ENCODE measurements around the gene AFF1.
"Not testable (repeated sequence)": the region's sequence is repeated elsewhere in the genome, so short reads cannot be mapped to it uniquely, and the experiment has no call there.

AFF1 gene

DNA sequence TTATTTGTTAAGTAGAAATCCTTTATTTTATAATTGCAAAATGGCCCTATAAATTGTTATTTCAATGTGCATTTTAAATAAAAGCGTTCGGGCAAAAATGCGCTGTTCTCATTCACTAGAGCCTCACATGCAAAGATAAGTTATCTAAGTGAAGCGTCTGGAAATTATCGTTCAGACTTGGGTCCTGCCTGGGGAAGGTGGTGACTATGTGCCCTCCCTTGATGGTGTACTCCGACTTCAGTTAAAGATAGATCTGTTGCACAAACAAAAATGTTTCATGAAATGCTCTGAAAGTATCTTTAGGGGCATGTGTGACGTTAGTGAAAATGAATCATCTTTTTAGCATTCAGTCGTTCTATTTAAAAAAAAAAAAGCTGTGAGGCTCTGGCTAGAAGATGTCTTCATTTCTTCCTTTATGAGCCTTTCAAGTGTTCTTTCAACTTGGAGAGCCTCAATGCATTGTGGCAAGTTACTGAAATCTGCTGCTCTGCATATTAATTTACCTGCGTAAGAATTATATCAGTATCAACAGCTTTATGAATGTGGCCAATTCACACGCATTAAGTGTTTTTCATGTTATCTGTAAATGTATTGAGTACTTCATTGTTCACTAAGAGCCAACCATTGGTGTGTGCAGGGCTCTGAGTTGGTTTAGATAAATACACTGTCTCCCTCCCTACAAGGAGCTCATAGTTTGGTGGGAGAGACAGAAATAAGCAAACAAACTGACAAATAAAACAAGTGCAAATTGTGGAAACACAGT is 83.0 kb downstream of the AFF1 start:
- DNase-seq, result no peak

DNA sequence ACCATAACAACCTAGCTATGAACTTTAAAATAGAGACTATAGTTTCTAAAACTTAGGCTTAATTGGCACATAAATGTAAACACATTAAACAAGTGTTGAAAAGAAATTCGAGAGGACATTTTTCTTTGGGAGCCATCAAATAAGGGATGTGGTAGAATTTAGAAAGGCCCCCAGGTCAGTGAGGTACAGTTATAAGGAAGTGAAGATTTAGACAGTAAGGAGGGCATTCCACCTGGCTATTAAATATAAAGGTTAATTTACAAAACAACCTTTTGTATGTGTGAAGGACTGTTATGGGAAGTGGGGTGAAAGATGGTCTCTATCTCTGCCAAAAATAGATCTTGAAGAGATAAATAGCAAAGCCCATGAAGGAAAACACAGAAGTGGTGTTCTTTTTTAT is 83.9 kb downstream of the AFF1 start:
- DNase-seq, result no peak

DNA sequence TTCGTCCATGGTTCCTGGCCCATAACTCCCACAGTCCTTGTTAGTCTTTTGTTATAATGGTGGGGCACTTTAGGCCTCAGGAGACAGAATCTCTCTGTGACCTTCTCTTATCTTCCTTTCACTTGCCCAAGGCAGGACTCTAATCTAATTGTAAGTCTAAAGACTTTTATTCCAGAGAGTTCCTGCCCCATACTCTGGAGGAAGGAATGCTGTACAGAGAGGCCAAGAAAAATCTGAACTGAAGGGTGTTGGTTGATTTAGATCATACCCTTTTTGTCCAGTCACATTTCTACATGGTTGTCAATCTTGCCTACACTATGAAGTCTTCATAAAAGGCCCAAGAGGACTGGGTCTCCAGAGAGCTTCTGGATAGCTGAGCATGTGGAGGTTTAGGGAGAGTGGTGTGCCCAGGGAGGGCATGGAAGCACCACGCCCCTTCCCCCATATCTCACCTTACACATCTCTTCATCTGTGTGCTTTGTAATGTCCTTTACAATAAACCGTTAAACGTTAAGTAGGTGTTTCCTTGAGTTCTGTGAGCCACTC is 84.5 kb downstream of the AFF1 start:
- no peak for DNase-seq

DNA sequence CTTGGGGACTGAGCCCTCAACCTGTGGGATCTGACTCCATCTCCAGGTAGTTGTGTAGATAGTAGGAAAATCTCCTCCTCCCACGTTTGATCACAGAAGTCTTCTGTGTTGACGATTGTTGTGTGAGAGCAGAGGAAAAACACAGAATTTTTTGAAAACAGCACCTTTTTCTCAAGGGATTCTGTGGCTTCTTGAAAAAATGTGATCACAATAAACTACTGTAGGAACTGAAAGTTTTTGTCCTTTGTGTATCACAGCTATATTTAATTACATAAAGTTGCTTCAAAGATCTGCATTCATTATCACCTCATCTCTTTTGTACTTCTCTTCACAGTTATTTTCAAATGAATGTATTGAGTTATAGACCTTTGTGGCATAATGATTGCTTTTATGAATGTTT is 85.1 kb downstream of the AFF1 start:
- DNase-seq, result no peak

DNA sequence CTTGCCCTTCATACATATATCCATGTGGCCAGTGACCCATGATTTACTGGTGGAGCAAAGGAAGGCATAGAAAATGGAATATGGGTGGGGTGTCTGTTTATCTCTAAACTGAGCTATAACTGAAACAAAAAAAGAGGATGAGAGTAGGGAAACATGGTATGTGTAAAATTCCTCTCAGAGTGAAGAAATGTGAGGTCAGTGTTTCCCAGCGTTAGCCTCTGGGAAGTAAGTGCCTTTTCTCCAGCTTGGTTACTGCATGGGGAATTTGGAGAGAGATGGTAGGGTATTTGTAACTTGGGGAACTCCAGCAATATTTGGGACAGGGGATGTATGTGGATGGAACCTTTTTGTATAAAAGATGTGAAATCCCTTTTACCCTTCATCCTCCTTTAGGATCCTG is 89.4 kb downstream of the AFF1 start:
- DNase-seq, result no peak

DNA sequence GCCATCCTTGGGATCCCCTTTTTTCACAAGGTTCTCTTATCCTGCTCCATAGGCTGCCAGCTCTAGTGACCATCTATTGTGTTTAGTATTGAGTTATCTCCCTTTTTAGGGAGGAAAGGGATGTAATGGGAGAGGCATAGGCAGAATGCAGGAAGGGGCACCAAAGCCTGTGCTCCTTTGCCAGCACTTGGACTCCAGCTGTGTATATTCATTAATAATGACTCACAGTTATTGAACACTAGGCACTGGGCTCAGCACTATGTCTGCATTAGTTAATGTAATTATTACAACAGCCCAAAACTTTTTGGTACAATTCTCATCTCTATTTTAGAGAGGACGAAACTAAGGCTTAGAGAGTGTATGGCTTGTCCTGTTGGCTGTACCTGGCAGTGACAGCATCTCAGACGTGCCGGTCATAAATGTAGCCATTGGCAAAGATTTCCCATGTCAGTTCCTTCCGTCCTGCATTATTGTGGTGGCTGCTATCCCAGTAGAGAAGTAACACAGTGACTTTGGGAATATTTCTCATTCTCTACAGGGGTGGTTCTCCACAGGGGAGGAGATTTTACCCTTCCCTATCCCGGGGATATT is 90.3 kb downstream of the AFF1 start:
- no peak for DNase-seq

DNA sequence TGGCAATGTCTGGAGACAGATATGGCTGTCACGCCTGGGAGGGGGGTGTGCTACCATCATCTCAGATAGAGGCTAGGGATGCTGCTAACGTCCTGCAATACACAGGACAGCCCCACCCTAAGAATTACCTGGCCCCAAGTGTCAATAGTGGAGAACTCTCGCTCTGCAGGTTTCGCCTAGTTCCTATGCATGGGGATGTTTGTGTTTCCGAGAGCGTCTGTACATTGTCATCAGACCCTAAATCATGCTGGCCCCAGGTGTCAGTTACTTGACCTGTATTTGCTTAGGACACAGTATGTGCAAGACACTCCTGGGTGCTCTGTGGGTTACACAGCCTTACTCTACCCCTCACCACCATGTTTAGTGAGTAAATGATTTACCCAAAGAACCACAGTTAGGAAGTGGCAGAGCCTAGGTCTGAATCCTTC is 90.8 kb downstream of the AFF1 start:
- peak; percentile 62 for DNase-seq

DNA sequence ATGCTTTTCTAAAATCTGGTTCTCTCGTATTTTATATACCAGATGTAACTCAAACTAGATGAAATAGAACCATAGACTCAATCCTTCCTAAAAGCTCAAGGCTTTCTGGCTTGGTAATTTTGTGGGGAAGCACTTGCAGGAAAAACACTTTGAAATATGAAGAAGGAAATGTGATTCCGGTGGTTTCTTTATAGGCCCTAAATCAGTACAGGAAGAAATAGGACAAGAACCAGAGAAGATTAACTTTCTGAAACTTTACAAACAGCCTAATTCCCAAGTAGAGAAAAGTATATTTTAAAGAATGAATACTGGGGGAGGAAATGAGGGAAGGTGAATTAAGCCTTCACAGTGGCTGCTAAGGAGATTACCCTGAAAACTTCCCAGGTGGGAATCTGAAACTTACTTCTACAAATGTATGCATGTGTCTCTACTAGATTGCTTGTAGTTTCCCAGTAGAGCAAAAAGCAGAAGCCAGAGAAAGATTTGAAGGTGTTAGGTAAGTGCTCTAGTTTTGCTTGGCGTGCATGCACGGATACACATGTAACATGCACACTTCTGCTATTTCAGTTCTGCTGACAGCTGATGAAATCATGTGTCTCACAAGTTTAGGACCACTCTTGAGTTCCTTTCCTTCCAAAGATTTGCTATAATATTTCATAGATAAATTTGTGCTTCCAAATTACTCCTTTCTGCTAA is 92.1 kb downstream of the AFF1 start:
- DNase-seq, result no peak

DNA sequence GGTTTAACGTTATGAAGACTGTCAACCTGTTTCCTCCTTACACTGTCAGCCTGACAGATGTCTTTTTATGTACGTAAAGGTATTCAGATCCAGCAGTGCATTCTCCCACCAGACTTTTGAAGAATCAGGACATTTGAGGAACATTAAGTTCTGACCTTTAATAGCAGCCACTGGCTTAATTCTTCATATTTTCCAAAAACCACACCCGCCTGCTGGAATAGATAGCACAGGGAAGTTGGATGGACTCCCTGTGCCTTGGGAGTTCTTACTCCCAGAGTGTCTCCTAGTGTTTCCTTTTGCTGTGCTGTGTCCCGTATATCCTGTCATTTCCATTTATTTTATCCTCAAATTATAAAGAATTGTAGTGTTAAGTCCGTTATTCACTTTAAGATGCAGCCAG is 94.5 kb downstream of the AFF1 start:
- DNase-seq, result no peak

DNA sequence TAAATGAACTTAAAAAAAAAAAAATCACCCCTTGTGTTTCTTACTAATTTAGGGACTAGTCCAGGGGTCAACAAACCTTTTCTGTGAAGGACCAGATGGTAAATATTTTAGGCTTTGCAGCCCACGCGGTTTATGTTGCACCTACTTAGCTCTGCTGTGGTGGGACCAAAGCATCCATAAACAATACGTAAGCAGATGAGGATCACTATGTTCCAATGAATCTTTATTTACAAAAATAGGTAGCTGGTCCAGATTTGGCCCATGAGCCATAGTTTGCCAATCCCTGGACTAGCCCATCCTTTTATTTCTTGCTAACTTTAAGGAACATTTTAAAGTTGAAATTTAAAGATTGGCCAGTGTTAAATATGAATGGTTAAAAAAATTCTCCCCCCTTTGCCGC is 95.3 kb downstream of the AFF1 start:
- DNase-seq, result no peak

DNA sequence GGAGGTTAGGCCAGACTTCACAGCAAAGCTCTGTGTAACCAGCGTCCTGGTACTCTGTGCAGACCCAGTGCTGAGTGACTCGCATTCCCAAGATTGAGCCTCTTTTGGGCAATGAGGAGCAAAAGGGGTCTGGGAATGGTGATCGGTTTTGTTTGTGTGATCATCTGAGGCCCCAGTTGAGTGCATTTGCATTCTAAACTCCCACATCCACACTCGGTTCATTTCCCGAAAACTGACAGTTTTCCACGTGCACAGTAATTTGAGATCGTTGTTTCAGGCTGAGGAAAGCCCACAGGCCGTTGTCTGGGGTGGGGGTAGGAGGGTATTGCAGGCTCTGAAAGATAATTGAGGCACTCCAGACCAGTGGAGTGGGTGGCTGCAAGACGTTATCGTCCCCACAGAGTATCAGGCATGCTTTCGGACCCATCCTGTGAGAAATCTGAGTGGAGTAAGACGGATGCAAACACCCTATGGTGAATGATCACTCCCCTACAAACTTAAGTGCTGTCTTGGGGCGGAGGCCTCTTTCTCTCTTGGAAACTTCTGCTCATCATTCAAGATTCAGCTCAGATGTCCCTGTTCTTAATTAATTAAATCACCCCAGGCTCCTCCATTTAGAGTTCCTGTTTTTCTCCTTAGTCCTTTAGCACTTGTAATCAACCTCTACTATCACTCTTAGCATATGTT is 96.1 kb downstream of the AFF1 start:
- no peak for DNase-seq

DNA sequence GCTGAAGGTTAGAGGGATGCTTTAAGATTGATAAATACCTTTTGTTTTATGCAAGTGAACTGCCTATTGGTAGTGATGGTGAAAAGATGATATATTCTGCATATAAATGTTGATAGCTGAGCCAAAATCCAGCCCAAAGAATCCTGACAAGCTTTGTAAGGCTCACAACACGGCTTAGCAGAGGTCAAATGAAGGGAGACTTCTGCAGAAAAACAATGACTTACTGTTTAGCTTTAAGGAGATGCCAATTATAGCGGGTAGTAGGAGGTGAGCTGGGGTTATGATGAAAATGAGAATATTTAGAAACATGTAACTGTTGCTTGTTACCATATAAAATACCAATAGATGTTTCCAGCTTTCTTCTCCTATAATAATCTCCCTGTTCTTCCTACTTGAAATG is 97.1 kb downstream of the AFF1 start:
- no peak for DNase-seq

DNA sequence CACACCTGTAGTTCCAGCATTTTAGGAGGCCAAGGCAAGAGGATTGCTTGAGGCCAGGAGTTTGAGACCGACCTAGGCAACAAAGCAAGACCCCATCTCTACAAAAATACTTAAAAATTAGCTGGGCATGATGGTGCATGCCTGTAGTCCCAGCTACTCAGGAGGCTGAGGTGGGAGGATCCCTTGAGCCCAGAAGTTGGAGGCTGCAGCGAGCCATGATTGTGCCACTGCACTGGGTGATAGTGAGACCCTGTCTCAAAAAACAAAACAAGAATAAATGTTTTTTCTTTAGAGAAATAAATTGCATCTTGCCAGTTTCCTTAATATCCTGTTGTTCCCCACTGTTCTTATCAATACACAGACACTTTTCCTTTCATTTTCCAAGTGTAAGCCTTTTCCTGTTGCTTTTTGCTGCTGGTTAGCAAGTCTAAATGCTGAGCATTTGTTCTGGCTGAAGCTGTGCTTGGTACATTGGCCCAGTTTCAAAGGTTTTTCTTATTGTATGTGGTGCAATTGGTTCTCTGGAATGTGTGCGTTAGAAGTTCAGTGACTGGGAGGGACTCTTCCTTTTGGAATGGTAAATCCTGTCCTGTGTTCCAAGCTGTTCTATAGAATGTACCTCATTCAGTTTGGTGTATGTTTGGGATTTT is 98.2 kb downstream of the AFF1 start:
- no peak for DNase-seq

DNA sequence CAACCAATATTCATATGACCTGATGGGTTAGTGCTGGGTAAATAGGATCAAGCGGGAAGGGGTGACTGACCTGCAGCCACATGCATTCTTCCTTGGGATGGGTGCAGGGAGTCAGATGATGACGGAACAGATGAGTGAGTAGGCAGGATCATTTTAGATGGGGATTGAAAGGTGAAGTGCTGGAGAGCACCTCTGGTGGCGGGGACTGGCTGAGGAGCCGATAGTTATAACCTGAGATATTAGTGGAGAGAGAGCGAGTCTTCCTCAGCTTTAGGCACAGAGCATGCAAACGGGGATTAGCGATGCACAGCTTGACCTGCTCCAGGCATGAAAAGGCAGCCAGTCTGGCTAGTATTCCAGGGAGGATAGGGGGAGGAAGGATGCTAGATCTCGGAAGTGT is 99.1 kb downstream of the AFF1 start:
- DNase-seq, result no peak

DNA sequence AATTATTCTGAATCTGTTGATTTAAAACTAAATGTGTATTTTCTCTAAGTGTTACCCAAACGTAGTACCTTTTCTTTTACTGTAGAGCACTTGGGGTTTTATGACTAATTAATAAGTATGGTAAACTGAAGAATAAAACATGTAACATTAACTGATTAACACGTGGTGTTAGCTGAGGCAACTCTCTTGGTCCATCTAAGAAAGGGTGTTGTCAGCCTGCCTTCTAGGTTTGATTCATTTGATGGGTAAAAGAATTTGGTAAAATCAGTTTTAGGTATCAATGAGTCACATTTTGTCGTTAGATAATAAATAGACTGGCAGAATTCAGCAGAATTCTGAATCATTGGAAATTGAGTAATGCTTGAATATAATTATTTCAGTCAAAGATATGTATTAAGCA is 99.7 kb downstream of the AFF1 start:
- DNase-seq, result no peak

DNA sequence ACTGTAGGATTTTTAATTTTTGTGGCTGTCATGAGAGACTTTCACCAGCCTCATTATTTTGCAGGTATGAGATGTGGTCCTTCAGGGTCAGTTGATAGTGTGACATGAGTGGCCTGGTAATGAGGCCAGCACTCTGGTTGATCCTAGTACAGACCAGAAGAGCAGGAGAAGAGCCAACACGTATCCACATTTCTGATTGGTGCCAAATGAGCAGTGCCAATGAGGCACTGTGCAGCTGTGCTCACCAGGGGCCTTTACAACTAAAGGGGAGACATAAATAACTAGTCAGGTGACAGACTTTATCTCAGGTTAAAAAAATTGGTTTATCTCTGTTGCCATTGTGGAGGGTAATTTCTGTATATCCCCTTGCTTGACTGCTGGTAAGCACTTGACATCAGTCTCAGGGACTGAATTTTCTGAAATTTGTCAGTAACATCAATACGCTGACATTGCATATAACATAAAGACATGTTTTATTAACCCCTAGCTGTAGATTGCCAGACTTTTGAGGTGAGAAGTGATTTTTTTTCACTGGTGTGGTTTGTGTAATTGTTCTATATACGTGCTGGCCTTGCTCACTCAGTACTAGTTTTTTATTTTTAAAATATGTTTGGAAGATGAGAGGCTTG is 101.2 kb downstream of the AFF1 start:
- DNase-seq, result peak; percentile 19

DNA sequence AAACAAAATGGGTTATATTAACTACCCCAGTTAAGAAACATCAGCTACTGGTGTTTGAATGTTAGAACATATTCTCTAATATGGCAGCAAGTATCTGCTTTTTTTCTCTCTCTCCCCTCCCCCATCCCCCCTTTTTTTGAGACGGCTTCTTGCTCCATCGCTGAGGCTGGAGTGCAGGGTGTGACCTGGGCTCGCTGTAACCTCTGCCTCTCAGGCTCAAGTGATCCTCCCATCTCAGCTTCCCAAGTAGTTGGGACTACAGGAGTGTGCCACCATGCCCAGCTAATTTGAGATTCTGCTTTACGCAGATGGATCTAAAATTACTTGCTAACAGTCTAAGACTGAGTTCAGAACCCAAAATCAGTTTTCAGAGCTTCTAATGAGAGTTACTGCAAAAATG is 101.9 kb downstream of the AFF1 start:
- DNase-seq, result no peak

DNA sequence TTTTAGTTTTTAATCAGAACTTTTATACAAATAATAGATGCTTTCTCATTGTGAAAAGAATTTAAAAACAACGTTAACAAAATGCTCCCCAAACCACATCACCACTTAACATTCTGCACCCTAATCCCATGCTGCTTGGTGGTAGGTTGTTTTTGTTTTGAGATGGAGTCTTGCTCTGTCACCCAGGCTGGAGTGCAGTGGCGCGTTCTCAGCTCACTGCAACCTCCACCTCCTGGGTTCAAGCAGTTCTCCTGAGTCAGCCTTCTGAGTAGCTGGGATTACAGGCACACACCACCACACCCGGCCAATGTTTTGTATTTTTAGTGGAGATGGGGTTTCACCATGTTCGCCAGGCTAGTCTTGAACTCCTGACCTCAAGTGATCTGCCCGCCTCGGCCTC is 102.4 kb downstream of the AFF1 start:
- DNase-seq, result not testable (repeated sequence)

DNA sequence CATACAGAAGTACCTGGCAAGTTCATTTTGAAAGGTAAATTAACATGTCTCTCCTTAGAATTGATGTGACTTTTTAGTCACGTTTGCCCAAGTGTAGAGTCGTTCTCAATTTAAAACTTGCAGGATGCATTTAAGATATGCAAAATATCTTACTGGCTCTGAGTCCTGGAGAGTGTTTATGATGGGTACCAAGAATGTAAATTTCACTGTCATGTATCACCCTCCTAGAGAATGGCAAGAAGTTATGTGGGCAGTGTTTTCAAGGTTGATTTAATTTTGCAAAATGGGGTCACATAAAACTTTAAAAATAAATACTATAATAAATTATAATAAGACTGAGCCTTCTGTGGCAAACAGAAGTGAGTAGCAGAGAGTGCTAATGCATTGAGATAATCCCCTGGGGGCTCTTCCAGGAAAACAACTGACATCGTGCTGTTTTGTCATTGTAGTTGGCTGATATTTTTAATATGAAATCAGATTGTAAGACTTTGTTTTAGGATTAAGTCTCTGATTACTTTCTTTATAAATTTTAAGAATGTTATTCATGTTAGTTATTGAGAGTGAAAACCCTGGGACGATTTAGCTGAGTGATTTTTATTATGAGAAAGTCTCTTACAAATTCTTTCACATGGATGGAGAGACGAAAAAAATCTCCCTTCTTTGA is 103.0 kb downstream of the AFF1 start:
- no peak for DNase-seq

DNA sequence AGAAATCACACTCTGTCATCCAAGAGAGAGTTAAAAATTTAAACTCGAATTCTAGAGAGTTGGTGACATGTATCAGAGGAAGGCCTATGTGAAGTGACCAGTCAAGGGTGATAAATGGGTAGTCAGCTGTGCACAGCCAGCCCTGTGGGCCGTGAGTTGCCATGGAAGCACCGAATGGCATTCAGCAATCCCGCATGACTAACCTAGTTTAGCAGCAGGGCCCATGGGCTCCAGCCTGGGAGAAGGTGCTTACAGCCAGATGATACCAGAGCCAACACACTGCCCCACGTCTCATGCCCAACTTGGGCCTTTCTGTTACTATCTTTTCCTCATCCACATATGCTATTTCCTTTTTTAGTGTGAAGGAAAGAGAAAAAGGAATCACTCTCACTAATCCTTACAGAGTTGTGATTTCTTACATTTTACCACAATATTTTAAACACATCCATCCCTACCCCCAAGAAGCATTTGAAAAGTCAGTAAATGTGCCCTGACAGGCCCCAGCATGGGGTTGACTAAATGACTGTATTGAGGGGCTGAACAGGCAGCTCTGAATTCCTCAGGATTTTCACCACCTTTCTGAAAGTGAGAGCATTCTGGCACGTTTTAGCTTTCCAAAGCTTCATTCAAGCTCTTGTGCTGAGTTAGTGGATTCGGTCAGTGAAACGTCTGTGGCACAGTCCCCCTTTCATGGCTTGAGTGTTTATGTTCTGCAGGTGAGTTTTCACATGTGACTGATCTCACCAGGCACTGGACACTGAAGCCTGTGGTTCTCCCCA is 104.2 kb downstream of the AFF1 start:
- peak; percentile 53 for DNase-seq

DNA sequence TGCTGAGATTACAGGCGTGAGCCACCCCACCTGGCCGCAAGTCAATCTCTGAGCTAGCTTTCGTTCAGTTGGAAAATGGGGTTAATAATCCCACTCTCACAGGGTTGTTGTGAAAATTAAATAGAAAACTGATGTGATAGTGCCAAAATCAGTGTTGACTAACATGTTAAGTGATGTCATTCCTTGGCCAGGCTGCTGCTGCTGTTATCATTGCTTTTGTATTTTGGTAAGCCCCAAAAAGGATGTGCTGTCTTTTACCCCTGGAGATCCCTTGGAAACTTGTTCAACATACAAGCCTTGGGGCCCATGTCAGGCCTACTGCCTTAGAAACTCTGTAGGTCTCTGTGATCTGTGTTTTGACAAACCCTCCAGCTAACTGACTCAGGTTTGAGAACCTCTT is 106.3 kb downstream of the AFF1 start:
- DNase-seq, result no peak

Measured in NCI-H510A treated with DMSO at 0.1 percent for 48 hours (cell line).